Chondrocyte (in vitro differentiated cells): ENCODE results near the gene SFXN5. TPM values are rescaled to one million over a fixed set of nuclear protein-coding genes. Genes with fewer than 3 reads are reported as not detected.

Experiments
- DNase-seq: peaks from one replicate; pipeline ENCODE4 v3.0.0; 2021; ENCODE audit warnings: mixed read lengths, low spot score
- H3K27ac Mint-ChIP-seq: one replicate; pipeline ENCODE4 v1.8.0; 2021; ENCODE audit warnings: mild to moderate bottlenecking, moderate library complexity, mixed read lengths; ENCODE audit not compliant: unreplicated experiment
- H3K27me3 Mint-ChIP-seq: 2 replicates; pipeline ENCODE4 v1.8.0; 2021; ENCODE audit warnings: low read depth, mixed read lengths
- H3K36me3 Mint-ChIP-seq: 2 replicates; pipeline ENCODE4 v1.8.0; 2021; ENCODE audit warnings: low read depth, mixed read lengths
- H3K4me1 Mint-ChIP-seq: 2 replicates; pipeline ENCODE4 v1.8.0; 2021; ENCODE audit warnings: low read depth, mild to moderate bottlenecking, mixed read lengths
- H3K4me3 Mint-ChIP-seq: one replicate; pipeline ENCODE4 v1.8.0; 2021; ENCODE audit warnings: mild to moderate bottlenecking, moderate library complexity, mixed read lengths; ENCODE audit not compliant: unreplicated experiment
- H3K9me3 Mint-ChIP-seq: 2 replicates; pipeline ENCODE4 v1.8.0; 2021; ENCODE audit warnings: low read depth, mixed read lengths
- total RNA-seq: library from RNA; stranded (reverse); gene quantifications from 3 replicates; pipeline ENCODE4 v1.2.1, GENCODE V29; 2021
- TF ChIP-seq, protein P1 (sequence below): fragments of 200-600 bp; sonication (generic); IDR thresholded peaks from 2 replicates; pipeline ENCODE4 v1.5.0; 2021; ENCODE audit warnings: antibody characterized with exemption, mild to moderate bottlenecking, moderate library complexity

The SFXN5 gene
- total RNA-seq, 1 donor from 2014 or later: 10.6 TPM

DNA sequence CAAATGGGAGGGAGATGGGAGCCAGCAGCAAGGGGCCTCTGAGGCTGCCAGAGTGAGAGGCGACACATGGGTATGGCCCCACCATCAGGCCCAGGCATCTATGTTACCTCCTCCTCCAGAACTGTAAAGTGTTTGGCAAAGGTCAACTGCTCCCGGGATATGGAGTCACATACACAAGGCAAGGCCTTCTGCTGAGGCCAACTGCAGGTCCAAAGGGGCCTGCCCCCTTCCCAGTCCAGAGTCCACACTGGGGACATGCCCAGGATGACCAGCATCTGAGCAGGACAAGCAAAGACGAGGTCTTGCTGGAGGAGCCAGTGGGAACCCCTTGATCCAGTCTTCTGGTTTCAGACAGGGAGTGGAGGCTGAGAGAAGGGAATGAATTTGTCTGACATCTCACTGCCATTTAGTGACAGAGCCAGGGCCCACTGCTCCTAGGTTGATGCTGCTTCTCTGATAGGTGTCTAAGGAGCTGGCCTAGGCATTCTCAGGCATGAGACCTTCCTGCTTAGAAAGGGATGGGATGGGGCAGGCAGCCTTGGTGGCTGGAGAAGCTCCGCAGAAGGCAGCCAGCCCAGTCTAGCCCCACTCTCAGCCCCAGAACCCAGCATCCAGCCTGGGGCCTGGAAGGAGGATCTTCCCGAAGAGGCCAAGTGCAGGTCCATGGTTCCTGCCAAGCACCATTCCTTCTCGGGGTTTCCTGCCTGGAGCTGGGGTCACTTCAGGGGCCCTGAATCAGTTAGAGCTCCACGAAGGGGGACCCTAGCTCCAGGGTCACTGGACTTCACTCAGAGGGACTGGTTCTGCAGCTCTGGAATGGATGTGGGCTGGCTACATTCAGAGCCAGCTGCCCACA lies 127.7 kb downstream of the SFXN5 start:
- TF ChIP-seq, protein P1, sequence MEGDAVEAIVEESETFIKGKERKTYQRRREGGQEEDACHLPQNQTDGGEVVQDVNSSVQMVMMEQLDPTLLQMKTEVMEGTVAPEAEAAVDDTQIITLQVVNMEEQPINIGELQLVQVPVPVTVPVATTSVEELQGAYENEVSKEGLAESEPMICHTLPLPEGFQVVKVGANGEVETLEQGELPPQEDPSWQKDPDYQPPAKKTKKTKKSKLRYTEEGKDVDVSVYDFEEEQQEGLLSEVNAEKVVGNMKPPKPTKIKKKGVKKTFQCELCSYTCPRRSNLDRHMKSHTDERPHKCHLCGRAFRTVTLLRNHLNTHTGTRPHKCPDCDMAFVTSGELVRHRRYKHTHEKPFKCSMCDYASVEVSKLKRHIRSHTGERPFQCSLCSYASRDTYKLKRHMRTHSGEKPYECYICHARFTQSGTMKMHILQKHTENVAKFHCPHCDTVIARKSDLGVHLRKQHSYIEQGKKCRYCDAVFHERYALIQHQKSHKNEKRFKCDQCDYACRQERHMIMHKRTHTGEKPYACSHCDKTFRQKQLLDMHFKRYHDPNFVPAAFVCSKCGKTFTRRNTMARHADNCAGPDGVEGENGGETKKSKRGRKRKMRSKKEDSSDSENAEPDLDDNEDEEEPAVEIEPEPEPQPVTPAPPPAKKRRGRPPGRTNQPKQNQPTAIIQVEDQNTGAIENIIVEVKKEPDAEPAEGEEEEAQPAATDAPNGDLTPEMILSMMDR: no peak
- Mint-ChIP-seq H3K27me3 (peaks cover 6% of the 10 kb centered on the region), H3K36me3 (peaks cover 15% of the 10 kb centered on the region), H3K4me3 (no peak overlapping the region), H3K27ac (no peak overlapping the region), H3K4me1 (peaks cover 15% of the 10 kb centered on the region), H3K9me3 (no peaks in the 10 kb centered on the region)
- DNase-seq: no peak

DNA sequence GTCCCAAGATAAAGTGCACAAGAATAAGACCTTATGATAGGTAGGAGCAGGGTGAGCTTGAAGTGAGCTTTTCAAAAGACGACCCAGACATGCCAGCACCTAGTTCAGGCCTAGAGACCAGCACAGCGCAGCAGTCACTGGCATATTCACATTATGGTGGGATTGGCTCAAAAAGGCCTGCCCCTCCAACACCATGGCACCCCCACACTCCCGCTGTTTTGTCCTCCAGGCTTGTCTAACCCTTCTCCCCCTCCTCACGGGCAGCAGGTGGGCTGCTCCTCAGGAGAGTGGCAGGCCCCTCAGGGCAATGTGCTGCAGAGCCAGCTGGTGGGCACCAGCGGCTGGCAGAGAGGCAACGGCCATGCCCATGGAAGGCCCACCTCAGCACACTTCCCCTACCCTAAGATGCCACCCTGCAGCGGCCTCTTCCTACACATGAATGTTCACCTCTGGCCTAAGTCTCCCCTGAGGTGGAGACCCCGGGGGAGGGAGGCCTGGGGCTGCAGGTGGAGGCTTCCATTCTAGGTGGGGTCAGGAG lies 128.6 kb downstream of the SFXN5 start:
- H3K9me3 Mint-ChIP-seq: no peaks in the 10 kb centered on the region
- peaks cover 14% of the 10 kb centered on the region for H3K36me3 Mint-ChIP-seq
- no peak overlapping the region for H3K4me3 Mint-ChIP-seq
- peaks cover 9% of the 10 kb centered on the region for H3K27me3 Mint-ChIP-seq
- H3K4me1 Mint-ChIP-seq: peaks cover 15% of the 10 kb centered on the region
- no peak overlapping the region for H3K27ac Mint-ChIP-seq
- DNase-seq: no peak
- TF ChIP-seq, protein P1: no peak

DNA sequence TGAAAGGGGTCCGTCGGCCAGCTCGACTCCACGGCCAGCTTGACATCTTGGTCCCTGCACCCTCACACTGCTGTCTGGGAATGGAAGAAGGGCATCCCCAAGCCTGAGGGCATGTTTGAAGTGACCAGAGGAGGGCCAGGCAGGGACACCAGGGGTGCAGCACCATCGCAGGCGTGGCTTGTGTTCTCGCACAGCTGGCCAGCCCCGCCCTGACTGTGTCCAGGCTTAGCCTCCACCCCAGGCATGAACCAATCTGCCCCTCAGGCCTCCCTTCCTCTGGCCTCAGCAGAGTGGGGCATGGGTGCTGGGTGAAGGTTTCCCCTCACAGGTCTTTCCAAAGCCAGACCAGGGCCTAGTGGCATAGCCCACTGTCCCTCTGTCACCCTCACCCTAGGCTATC lies 129.2 kb downstream of the SFXN5 start:
- H3K27ac Mint-ChIP-seq: no peak overlapping the region
- no peak overlapping the region for H3K4me3 Mint-ChIP-seq
- no peaks in the 10 kb centered on the region for H3K9me3 Mint-ChIP-seq

DNA sequence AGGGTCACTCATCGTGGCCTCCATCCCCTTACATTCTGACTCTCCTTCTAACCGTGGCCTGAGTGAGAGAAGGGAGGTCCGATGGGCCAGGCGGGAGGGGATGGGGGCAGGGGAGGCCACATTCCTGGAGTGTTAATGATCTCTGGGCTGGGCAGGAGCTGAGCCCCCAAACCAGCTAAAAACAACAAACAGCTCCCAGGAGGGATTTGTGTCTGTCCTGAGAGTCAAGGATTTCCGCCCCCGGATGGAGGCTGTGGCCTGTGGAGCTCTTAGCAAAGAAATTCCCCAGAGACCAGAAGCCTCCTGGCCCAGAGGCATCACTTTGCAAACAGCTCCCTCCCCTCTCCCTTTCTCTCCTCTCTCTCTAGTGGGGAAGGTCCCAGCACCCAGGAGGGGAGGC lies 130.7 kb downstream of the SFXN5 start:
- H3K27me3 Mint-ChIP-seq: peaks cover 23% of the 10 kb centered on the region
- TF ChIP-seq, protein P1: no peak
- H3K27ac Mint-ChIP-seq: no peak overlapping the region
- no peaks in the 10 kb centered on the region for H3K9me3 Mint-ChIP-seq
- no peak overlapping the region for H3K4me3 Mint-ChIP-seq
- H3K36me3 Mint-ChIP-seq: peaks cover 11% of the 10 kb centered on the region
- no peak for DNase-seq
- H3K4me1 Mint-ChIP-seq: peaks cover 15% of the 10 kb centered on the region

More for the DNA sequence above, 129.2 kb downstream of the SFXN5 start:
- DNase-seq: no peak
- peaks cover 14% of the 10 kb centered on the region for H3K36me3 Mint-ChIP-seq
- TF ChIP-seq, protein P1: no peak
- peaks cover 13% of the 10 kb centered on the region for H3K27me3 Mint-ChIP-seq
- peaks cover 15% of the 10 kb centered on the region for H3K4me1 Mint-ChIP-seq

DNA sequence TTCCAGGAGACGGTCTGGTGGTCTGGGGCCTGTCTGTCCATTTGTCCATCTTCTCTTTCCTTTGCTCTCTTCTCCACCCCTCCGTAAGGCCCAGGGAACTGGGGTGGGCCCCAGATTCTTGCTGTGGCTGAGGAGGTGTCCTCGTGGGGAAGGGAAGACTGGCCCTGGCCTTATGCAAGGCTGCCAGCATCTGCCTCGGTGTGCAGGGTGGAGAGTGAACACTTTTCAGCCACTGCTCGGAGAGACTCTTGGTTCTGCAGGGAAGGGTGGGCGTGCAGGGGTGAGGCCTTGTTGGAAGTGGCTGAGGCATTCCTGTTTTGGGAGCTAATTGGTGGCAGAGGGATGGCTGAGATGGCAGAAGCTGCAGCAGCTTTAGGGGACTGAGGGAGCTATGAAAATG lies 131.2 kb downstream of the SFXN5 start:
- no peaks in the 10 kb centered on the region for H3K9me3 Mint-ChIP-seq
- H3K4me1 Mint-ChIP-seq: peaks cover 15% of the 10 kb centered on the region
- peaks cover 27% of the 10 kb centered on the region for H3K27me3 Mint-ChIP-seq
- peak overlapping the region; percentile 8 for H3K27ac Mint-ChIP-seq
- H3K4me3 Mint-ChIP-seq: no peak overlapping the region
- peaks cover 10% of the 10 kb centered on the region for H3K36me3 Mint-ChIP-seq
- TF ChIP-seq, protein P1: no peak
- no peak for DNase-seq
